ENCODE results near the gene FAM240A. TPM values are rescaled to one million over a fixed set of nuclear protein-coding genes. Genes with fewer than 3 reads are reported as not detected.

FAM240A gene
- total and polyA plus RNA-seq, 2 experiments from 2014 or later = 0.18 TPM; not detected in 1

DNA sequence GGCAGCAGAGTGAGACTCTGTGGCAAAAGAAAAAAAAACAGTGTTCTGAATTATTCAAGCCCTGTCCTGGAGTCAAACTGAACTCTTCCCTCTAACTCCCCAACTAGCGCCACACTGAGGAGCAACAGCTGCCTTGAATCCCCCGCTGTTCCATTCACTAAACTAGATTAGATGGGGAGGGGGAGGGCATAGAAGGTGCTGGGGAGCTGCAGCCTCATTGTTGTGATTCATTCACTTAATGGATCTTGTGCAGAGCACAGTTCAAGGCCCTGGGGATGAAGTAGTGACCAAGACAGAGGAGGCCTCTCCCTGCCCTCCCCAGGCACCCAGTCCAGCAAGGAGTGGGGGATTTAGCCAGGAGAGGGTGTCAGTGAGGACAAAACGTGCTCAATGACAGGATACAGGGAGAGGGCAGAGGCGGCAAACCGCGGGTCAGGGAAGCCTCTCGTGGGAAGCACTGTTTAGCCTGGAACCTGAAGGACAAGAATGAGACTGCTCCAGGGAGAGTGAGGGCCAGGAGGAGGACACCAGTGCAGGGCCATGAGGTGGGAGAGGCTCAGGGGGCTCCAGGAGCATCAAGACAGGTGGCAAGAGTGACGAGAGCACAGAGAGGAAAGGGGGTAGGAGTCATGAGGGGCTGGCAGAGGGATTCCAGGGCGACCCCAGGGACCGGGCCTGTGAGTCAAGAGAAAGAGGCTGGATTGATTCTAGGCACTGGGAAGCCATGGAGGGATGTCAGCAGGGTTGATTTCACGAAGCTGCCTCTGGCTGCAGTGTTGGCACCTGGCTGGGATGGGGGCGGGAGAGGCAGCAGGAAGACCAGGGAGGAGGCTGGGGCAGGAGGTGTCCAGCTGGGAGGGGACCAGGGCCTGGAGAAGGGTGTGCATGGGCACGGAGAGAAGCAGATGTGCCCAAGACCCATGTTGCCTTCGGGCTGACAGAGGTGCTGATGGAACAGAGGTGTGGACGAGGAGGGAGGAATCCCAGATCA, 49.7 kb downstream of the FAM240A start:
- no peaks in the 10 kb centered on the region for H3K9me2 ChIP-seq (ENCODE audit: insufficient read depth)
- DNase-seq (ENCODE audit: low spot score) = peak; percentile 71
- ATAC-seq = peak; percentile 47
- H3K36me3 ChIP-seq (ENCODE audit: insufficient read depth) = no peaks in the 10 kb centered on the region
- no peaks in the 10 kb centered on the region for H3K36me3 Mint-ChIP-seq (ENCODE audit: low read depth)
- H3K4me1 ChIP-seq (ENCODE audit: insufficient read depth) = peaks cover 40% of the 10 kb centered on the region
- no peak overlapping the region for H3K4me3 ChIP-seq
- H3K79me2 ChIP-seq (replicated peaks; ENCODE audit: insufficient read depth) = no peaks in the 10 kb centered on the region
- peak overlapping the region; percentile 22; the same call in 1 of the 2 replicates for H3K27ac Mint-ChIP-seq
- no peak overlapping the region; the same call in 2 of the 3 replicates for H3K4me3 Mint-ChIP-seq
- peak overlapping the region; percentile 84 for H2AFZ ChIP-seq
- no peak for TF ChIP-seq POLR2AphosphoS5 (IDR thresholded peaks at IDR 0.05; ENCODE audit: low read depth)
- TF ChIP-seq, protein P1, sequence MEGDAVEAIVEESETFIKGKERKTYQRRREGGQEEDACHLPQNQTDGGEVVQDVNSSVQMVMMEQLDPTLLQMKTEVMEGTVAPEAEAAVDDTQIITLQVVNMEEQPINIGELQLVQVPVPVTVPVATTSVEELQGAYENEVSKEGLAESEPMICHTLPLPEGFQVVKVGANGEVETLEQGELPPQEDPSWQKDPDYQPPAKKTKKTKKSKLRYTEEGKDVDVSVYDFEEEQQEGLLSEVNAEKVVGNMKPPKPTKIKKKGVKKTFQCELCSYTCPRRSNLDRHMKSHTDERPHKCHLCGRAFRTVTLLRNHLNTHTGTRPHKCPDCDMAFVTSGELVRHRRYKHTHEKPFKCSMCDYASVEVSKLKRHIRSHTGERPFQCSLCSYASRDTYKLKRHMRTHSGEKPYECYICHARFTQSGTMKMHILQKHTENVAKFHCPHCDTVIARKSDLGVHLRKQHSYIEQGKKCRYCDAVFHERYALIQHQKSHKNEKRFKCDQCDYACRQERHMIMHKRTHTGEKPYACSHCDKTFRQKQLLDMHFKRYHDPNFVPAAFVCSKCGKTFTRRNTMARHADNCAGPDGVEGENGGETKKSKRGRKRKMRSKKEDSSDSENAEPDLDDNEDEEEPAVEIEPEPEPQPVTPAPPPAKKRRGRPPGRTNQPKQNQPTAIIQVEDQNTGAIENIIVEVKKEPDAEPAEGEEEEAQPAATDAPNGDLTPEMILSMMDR (conservative IDR thresholded peaks at IDR 0.05; ENCODE audit: low read depth in 2 of 2) = peak in 1 of 2 experiments; percentile 29; a peak in 1 of 4 replicates
- TF ChIP-seq ZNF331 (CRISPR knock-in tag; IDR thresholded peaks at IDR 0.05; ENCODE audit: low read depth) = no peak
- no peaks in the 10 kb centered on the region for H3K27me3 ChIP-seq (ENCODE audit: insufficient read depth)
- H3K27ac ChIP-seq (ENCODE audit: low read depth) = no peak overlapping the region
- peaks cover 54% of the 10 kb centered on the region for H3K4me1 Mint-ChIP-seq
- H3K9me3 Mint-ChIP-seq = no peaks in the 10 kb centered on the region; the same call in 2 of the 3 replicates
- peak overlapping the region; percentile 42 for H3K4me2 ChIP-seq
- H3K27me3 Mint-ChIP-seq (ENCODE audit: insufficient read depth, low read depth, poor library complexity) = peaks cover 36% of the 10 kb centered on the region
- 0 out of 2 replicates have a peak, but pooled peaks cover 6% of the 10 kb centered on the region for H3F3A ChIP-seq (replicated peaks; ENCODE audit: low read depth)
- H4K20me1 ChIP-seq (replicated peaks; ENCODE audit: insufficient read depth) = no peaks in the 10 kb centered on the region

DNA sequence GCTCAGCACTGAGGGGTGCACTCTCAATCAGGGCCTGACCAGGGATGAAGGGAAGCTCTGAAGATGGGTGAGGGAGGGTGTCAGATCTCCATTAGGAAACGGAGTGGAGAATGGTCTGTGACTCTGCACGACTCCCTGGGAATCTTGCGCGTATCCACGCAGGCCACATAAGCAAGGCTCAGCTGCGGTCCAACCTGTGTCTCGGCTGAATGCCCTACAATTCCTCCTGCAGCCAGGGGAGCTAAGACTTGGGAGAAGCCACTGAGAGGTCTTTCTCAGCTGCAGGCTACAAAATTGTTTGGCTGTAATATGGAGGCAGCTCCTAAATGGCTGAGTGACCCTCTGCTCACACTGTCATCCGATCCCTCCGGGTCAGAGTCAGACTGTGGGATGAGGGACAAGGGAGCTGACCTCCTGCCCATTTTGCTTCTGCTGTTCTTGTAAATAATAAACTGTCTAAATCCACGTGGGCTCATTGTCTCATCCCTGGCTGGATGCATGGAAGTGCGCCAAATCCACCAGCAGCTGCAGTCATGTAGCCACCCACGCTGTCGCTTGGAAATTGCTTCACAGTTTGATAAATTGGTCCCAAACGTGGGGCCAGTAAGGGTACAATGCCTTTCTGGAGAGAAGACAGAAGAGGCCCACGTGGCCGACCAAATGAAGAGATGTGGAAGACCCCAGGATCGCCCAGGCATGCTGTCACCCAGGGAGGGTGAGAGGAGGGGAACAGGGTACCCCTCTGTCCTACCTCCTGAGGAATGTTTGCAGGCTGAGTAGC, 50.6 kb downstream of the FAM240A start:
- H3K27me3 Mint-ChIP-seq (ENCODE audit: insufficient read depth, low read depth, poor library complexity) = peaks cover 36% of the 10 kb centered on the region
- Histone ChIP-seq H3K4me3 (no peak overlapping the region), H3K4me1 (ENCODE audit: insufficient read depth) (peaks cover 34% of the 10 kb centered on the region), H4K20me1 (replicated peaks; ENCODE audit: insufficient read depth) (no peaks in the 10 kb centered on the region), H3K36me3 (ENCODE audit: insufficient read depth) (no peaks in the 10 kb centered on the region), H2AFZ (peak overlapping the region; percentile 32; the same call in 1 of the 2 replicates), H3F3A (replicated peaks; ENCODE audit: low read depth) (0 out of 2 replicates have a peak, but pooled peaks cover 6% of the 10 kb centered on the region), H3K79me2 (replicated peaks; ENCODE audit: insufficient read depth) (no peaks in the 10 kb centered on the region), H3K27me3 (ENCODE audit: insufficient read depth) (no peaks in the 10 kb centered on the region), H3K4me2 (no peak overlapping the region), H3K9me2 (ENCODE audit: insufficient read depth) (no peaks in the 10 kb centered on the region), H3K27ac (ENCODE audit: low read depth) (no peak overlapping the region)
- H3K4me3 Mint-ChIP-seq = no peak overlapping the region; the same call in 2 of the 3 replicates
- no peak overlapping the region for H3K27ac Mint-ChIP-seq
- no peaks in the 10 kb centered on the region; the same call in 2 of the 3 replicates for H3K9me3 Mint-ChIP-seq
- ATAC-seq (no peak), DNase-seq (ENCODE audit: low spot score) (no peak)
- H3K36me3 Mint-ChIP-seq (ENCODE audit: low read depth) = no peaks in the 10 kb centered on the region
- peaks cover 51% of the 10 kb centered on the region for H3K4me1 Mint-ChIP-seq
- TF ChIP-seq NANOG (IDR thresholded peaks at IDR 0.05; ENCODE audit: borderline replicate concordance) = no peak
- TF ChIP-seq, protein P2, sequence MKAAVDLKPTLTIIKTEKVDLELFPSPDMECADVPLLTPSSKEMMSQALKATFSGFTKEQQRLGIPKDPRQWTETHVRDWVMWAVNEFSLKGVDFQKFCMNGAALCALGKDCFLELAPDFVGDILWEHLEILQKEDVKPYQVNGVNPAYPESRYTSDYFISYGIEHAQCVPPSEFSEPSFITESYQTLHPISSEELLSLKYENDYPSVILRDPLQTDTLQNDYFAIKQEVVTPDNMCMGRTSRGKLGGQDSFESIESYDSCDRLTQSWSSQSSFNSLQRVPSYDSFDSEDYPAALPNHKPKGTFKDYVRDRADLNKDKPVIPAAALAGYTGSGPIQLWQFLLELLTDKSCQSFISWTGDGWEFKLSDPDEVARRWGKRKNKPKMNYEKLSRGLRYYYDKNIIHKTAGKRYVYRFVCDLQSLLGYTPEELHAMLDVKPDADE (IDR thresholded peaks at IDR 0.05) = no peak
- no peak for TF ChIP-seq EZH2 (IDR thresholded peaks at IDR 0.05; ENCODE audit: low read depth, unreplicated experiment)
- TF ChIP-seq STAT1 (IDR thresholded peaks at IDR 0.05; ENCODE audit: unreplicated experiment) = no peak
- no peak for TF ChIP-seq ZNF331 (CRISPR knock-in tag; IDR thresholded peaks at IDR 0.05; ENCODE audit: low read depth)
- TF ChIP-seq JUNB (IDR thresholded peaks at IDR 0.05; ENCODE audit: unreplicated experiment) = no peak
- TF ChIP-seq, protein P1 (conservative IDR thresholded peaks at IDR 0.05; ENCODE audit: low read depth in 2 of 2) = no peak
- no peak for TF ChIP-seq EZH2phosphoT487 (IDR thresholded peaks at IDR 0.05; ENCODE audit: unreplicated experiment)
- TF ChIP-seq POLR2AphosphoS5 (IDR thresholded peaks at IDR 0.05; ENCODE audit: low read depth) = no peak
- no peak for TF ChIP-seq ZNF114 (CRISPR knock-in tag; IDR thresholded peaks at IDR 0.05)

All from GM23338 (cell line).